Large intestine (tissue), 3 donors: ENCODE data around the gene ARHGAP29. TPM values are rescaled to one million over a fixed set of nuclear protein-coding genes. Genes with fewer than 3 reads are reported as not detected.
A peak's percentile ranks its signal among the peaks of the same experiment; 100 is the strongest.

Experiments used
- DNase-seq, 2 donors: peaks; one replicate each; pipeline versions ENCODE4 v3.0.0 to v3.0.0-alpha.2; 2013
- H3K27ac ChIP-seq: one replicate; pipeline ENCODE4 v1.5.1; 2013; ENCODE audit warnings: low read length
- H3K27me3 ChIP-seq: 2 replicates; pipeline ENCODE4 v1.6.1; 2013; ENCODE audit warnings: low read length; ENCODE audit not compliant: control insufficient read depth, insufficient read depth
- H3K36me3 ChIP-seq: 2 replicates; pipeline ENCODE4 v1.6.1; 2013; ENCODE audit warnings: low read length; ENCODE audit not compliant: control insufficient read depth, insufficient read depth
- H3K4me1 ChIP-seq: one replicate; pipeline ENCODE4 v1.6.1; 2013; ENCODE audit warnings: low read length; ENCODE audit not compliant: control insufficient read depth, insufficient read depth
- H3K4me3 ChIP-seq: one replicate; pipeline ENCODE4 v1.5.1; 2013; ENCODE audit warnings: low read length
- H3K9me3 ChIP-seq: one replicate; pipeline ENCODE4 v1.6.1; 2013; ENCODE audit warnings: mild to moderate bottlenecking, low read depth, low read length, moderate library complexity; ENCODE audit not compliant: control insufficient read depth
- WGBS: methylation state at CpG from one replicate; pipeline ENCODE4 v1.1.5; 2013; ENCODE audit warnings: low lambda C conversion rate; ENCODE audit not compliant: insufficient coverage; 5-methylcytosine and 5-hydroxymethylcytosine counted together
- polyA plus RNA-seq: library from polyadenylated mRNA; unstranded; fragments of 120-200 nt; gene quantifications from one replicate; pipeline ENCODE4 v1.2.1, GENCODE V29; 2013

ARHGAP29 gene
- polyA plus RNA-seq, 1 donor = 10.7 TPM

- peaks cover 37% of the 10 kb centered on the region for H3K27me3 ChIP-seq
- H3K4me3 ChIP-seq = peak overlapping the region; percentile 43
- peak; percentile 64 to 76 for DNase-seq
- H3K4me1 ChIP-seq = peaks cover 7% of the 10 kb centered on the region
- H3K27ac ChIP-seq = no peak overlapping the region
- no peaks in the 10 kb centered on the region for H3K36me3 ChIP-seq
- H3K9me3 ChIP-seq = peaks cover 2% of the 10 kb centered on the region
- WGBS = no CpG with 5 or more reads among the region's 103 CpGs
These were observed 10.0 kb upstream of the ARHGAP29 start for GRCh38 chr1:94247138-94248094.

GRCh38 chr1:94246692-94247137, 9.3 kb upstream of the ARHGAP29 start:
- peak overlapping the region; percentile 43 for H3K4me3 ChIP-seq
- H3K27ac ChIP-seq = no peak overlapping the region
- no peak for DNase-seq
- WGBS = no CpG with 5 or more reads among the region's 11 CpGs
- H3K36me3 ChIP-seq = no peaks in the 10 kb centered on the region
- peaks cover 35% of the 10 kb centered on the region for H3K27me3 ChIP-seq
- peaks cover 2% of the 10 kb centered on the region for H3K9me3 ChIP-seq
- peaks cover 7% of the 10 kb centered on the region for H3K4me1 ChIP-seq

DNA sequence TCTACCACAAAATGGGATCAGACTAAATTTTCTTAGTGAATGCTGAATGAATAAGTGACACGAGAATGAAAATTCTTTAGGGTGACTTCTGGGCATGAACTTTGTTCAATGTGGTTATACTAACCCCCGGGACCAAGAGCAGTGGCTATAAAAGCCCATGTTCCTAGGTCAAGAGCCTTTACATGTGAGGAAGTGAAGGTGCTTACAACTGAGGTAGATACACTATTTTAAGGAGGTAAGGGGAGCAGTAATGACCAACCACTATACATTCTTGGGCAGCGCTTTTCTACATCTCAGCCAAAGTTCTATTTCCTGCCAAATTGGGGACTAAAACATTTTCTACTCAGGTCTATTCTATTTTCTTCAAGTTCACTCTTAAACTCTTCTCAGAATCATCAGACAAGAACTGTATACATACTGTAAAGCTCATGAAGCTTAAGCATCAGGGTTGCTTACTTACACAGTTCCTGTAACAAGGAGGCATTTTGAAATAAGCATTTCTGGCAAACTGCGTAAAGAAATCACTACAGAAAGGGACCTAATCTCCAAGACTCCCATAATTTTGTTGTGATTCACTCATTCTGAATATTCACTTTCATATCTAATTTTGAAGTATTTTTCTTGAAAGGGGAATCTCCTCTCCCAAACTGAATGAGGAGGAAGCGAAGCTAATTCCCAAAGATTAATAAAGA, 8.5 kb upstream of the ARHGAP29 start:
- Histone ChIP-seq H3K27me3 (peaks cover 37% of the 10 kb centered on the region), H3K9me3 (peaks cover 2% of the 10 kb centered on the region), H3K36me3 (no peaks in the 10 kb centered on the region), H3K4me1 (peaks cover 7% of the 10 kb centered on the region), H3K27ac (no peak overlapping the region), H3K4me3 (no peak overlapping the region)
- DNase-seq = no peak
- no CpG with 5 or more reads among the region's 5 CpGs for WGBS

- Histone ChIP-seq H3K27me3 (peaks cover 43% of the 10 kb centered on the region), H3K4me3 (no peak overlapping the region), H3K9me3 (peaks cover 2% of the 10 kb centered on the region), H3K27ac (no peak overlapping the region), H3K4me1 (peaks cover 7% of the 10 kb centered on the region), H3K36me3 (no peaks in the 10 kb centered on the region)
- DNase-seq = no peak
These were observed 7.4 kb upstream of the ARHGAP29 start for GRCh38 chr1:94244816-94245215.

GRCh38 chr1:94243665-94244064, 6.3 kb upstream of the ARHGAP29 start:
- Histone ChIP-seq H3K4me1 (peaks cover 7% of the 10 kb centered on the region), H3K27me3 (peaks cover 47% of the 10 kb centered on the region), H3K9me3 (peaks cover 2% of the 10 kb centered on the region), H3K36me3 (no peaks in the 10 kb centered on the region), H3K4me3 (no peak overlapping the region), H3K27ac (no peak overlapping the region)
- no peak for DNase-seq
- WGBS = 100% methylated on average over 2 of the region's 2 CpGs

GRCh38 chr1:94240822-94241221, 3.4 kb upstream of the ARHGAP29 start:
- peaks cover 54% of the 10 kb centered on the region for H3K27me3 ChIP-seq
- H3K36me3 ChIP-seq = no peaks in the 10 kb centered on the region
- peaks cover 2% of the 10 kb centered on the region for H3K9me3 ChIP-seq
- no peak overlapping the region for H3K27ac ChIP-seq
- H3K4me1 ChIP-seq = peaks cover 6% of the 10 kb centered on the region
- DNase-seq = no peak
- no peak overlapping the region for H3K4me3 ChIP-seq

- Histone ChIP-seq H3K9me3 (peaks cover 2% of the 10 kb centered on the region), H3K27me3 (peaks cover 53% of the 10 kb centered on the region), H3K4me3 (no peak overlapping the region), H3K36me3 (no peaks in the 10 kb centered on the region), H3K4me1 (peaks cover 6% of the 10 kb centered on the region), H3K27ac (no peak overlapping the region)
- DNase-seq = no peak
These were observed 2.4 kb upstream of the ARHGAP29 start for GRCh38 chr1:94239796-94240195.

- peaks cover 53% of the 10 kb centered on the region for H3K27me3 ChIP-seq
- WGBS = no CpG with 5 or more reads among the region's 3 CpGs
- no peak overlapping the region for H3K4me3 ChIP-seq
- H3K27ac ChIP-seq = no peak overlapping the region
- no peaks in the 10 kb centered on the region for H3K36me3 ChIP-seq
- H3K9me3 ChIP-seq = peaks cover 2% of the 10 kb centered on the region
- no peak for DNase-seq
- H3K4me1 ChIP-seq = peaks cover 6% of the 10 kb centered on the region
These were observed 1.7 kb upstream of the ARHGAP29 start for GRCh38 chr1:94239051-94239450.

DNA sequence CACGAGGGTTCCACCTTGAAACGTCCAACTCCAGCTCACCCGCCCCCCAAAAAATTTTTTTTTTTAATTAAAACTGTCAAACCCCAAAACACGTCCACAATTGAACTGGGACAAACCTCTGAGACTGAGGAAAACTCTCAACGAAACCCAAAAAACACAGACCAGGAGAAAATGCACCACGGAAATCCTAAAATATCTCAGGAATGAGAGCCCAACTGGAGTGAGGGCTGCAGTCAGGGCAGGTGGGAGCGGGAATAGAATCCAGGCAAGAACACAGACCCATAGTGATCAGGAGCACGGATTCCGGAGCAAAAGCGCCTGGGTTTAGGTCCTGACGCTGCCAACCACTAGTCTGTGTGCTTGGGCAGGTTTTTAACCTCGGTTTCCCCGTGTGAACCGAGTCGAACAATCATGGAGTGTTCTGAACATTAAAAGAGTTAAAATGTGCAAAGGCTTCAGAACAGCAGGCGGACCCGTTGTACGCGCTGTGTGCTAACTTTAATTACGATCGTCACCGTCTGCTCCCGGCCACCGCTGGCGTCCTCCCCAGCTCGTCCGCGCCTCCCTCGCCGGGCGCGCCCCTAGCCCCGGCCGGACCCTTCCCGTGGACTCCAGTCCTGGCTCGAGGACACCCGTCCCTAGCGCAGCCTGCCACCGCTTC, 624 bp downstream of the ARHGAP29 start:
- Histone ChIP-seq H3K27me3 (peaks cover 56% of the 10 kb centered on the region), H3K36me3 (no peaks in the 10 kb centered on the region), H3K4me3 (peak overlapping the region; percentile 58), H3K4me1 (peaks cover 6% of the 10 kb centered on the region), H3K27ac (peak overlapping the region; percentile 12), H3K9me3 (no peaks in the 10 kb centered on the region)
- peak in 1 of 2 donors; percentile 9 for DNase-seq
- no CpG with 5 or more reads among the region's 39 CpGs for WGBS

DNA sequence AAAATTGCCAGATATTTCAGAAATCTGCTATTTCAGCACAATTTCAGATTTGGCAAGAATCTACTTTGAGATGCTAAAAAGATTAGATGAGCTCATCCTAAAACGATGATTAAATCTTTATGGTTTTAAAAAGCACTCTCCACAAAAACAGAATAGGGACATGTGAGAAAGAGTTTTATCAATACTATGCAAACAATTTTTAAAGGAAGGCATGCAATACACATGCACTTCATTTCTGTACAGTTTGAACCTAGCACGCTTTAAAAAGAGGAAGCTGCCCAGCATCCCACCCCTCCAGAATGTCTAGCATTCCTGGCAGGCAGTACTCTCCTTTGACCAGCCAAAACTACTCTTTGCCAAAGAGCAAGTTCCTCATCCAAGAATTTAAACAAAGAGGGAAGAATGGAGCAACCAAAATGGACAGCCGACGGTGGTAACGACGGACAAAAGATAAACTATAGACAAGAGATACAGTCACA, 1.3 kb downstream of the ARHGAP29 start:
- Histone ChIP-seq H3K27ac (peak overlapping the region; percentile 12), H3K27me3 (peaks cover 54% of the 10 kb centered on the region), H3K36me3 (no peaks in the 10 kb centered on the region), H3K9me3 (no peaks in the 10 kb centered on the region), H3K4me3 (peak overlapping the region; percentile 58), H3K4me1 (peaks cover 6% of the 10 kb centered on the region)
- DNase-seq = no peak
- 19% methylated on average over 4 of the region's 6 CpGs for WGBS
